GM23338 (cell line): ENCODE data around the gene NOX5. TPM values are rescaled to one million over a fixed set of nuclear protein-coding genes. Genes with fewer than 3 reads are reported as not detected.

Experiments
- ATAC-seq: fragments of 200-7000 bp; cut with Tn5 transposase; 3 replicates; pipeline ENCODE4 v1.9.1; 2020
- DNase-seq: peaks from one replicate; pipeline ENCODE4 v3.0.0-alpha.2; 2015; ENCODE audit warnings: low spot score
- H2AFZ ChIP-seq: fragments of 200-600 bp; sonication (generic); 2 replicates; pipeline ENCODE4 v1.8.0; 2016; ENCODE audit warnings: antibody characterized with exemption, mild to moderate bottlenecking, moderate library complexity
- H3F3A ChIP-seq: fragments of 200-600 bp; sonication (generic); replicated peaks from 2 replicates; pipeline ENCODE4 v1.8.0; 2017; ENCODE audit warnings: antibody characterized with exemption, mixed run types, low read depth
- H3K27ac ChIP-seq: fragments of 200-600 bp; sonication (generic); 2 replicates; pipeline ENCODE4 v1.6.1; 2016; ENCODE audit warnings: low read depth
- H3K27me3 ChIP-seq: fragments of 200-600 bp; sonication (generic); 2 replicates; pipeline ENCODE4 v1.8.0; 2016; ENCODE audit warnings: mild to moderate bottlenecking, mixed run types, moderate library complexity; ENCODE audit not compliant: insufficient read depth
- H3K36me3 ChIP-seq: fragments of 200-600 bp; sonication (generic); 2 replicates; pipeline ENCODE4 v1.8.0; 2016; ENCODE audit warnings: mild to moderate bottlenecking; ENCODE audit not compliant: insufficient read depth
- H3K4me1 ChIP-seq: fragments of 200-600 bp; sonication (generic); 2 replicates; pipeline ENCODE4 v1.8.0; 2016; ENCODE audit warnings: mild to moderate bottlenecking, moderate library complexity; ENCODE audit not compliant: insufficient read depth
- H3K4me2 ChIP-seq: fragments of 200-600 bp; sonication (generic); 2 replicates; pipeline ENCODE4 v1.7.1; 2017; ENCODE audit warnings: mixed run types
- H3K4me3 ChIP-seq: fragments of 200-600 bp; sonication (generic); 2 replicates; pipeline ENCODE4 v1.6.1; 2016; ENCODE audit warnings: mixed run types
- H3K79me2 ChIP-seq: fragments of 200-600 bp; sonication (generic); replicated peaks from 2 replicates; pipeline ENCODE4 v1.8.0; 2017; ENCODE audit warnings: mild to moderate bottlenecking; ENCODE audit not compliant: insufficient read depth
- H3K9me2 ChIP-seq: fragments of 200-600 bp; sonication (generic); 2 replicates; pipeline ENCODE4 v1.8.0; 2017; ENCODE audit not compliant: insufficient read depth
- H4K20me1 ChIP-seq: fragments of 200-600 bp; sonication (generic); replicated peaks from 2 replicates; pipeline ENCODE4 v1.8.0; 2017; ENCODE audit warnings: mild to moderate bottlenecking; ENCODE audit not compliant: insufficient read depth
- H3K27ac Mint-ChIP-seq: 2 replicates; pipeline ENCODE4 v1.8.0; 2020; ENCODE audit warnings: inconsistent platforms, mild to moderate bottlenecking, moderate library complexity, mixed read lengths
- H3K27me3 Mint-ChIP-seq: 3 replicates; pipeline ENCODE4 v1.8.0; 2022; ENCODE audit warnings: low read depth, mild to moderate bottlenecking, moderate library complexity, mixed read lengths, inconsistent platforms; ENCODE audit not compliant: insufficient read depth, poor library complexity
- H3K36me3 Mint-ChIP-seq: 3 replicates; pipeline ENCODE4 v1.8.0; 2021; ENCODE audit warnings: low read depth, mild to moderate bottlenecking, inconsistent platforms, moderate library complexity, mixed read lengths
- H3K4me1 Mint-ChIP-seq: 3 replicates; pipeline ENCODE4 v1.8.0; 2020; ENCODE audit warnings: mild to moderate bottlenecking, inconsistent platforms, mixed read lengths
- H3K4me3 Mint-ChIP-seq: 3 replicates; pipeline ENCODE4 v1.8.0; 2021; ENCODE audit warnings: moderate library complexity, mild to moderate bottlenecking, inconsistent platforms, mixed read lengths
- H3K9me3 Mint-ChIP-seq: 3 replicates; pipeline ENCODE4 v1.8.0; 2020; ENCODE audit warnings: moderate library complexity, mild to moderate bottlenecking, inconsistent platforms, mixed read lengths
- CREB1 ChIP-seq: fragments of 250-450 bp; sonication (Bioruptor Pico); IDR thresholded peaks from 2 replicates; pipeline ENCODE4 v1.5.0; 2020; ENCODE audit warnings: low read depth, mild to moderate bottlenecking, moderate library complexity
- ETS1 ChIP-seq: IDR thresholded peaks from 2 replicates; pipeline ENCODE4 v1.6.1; 2016; ENCODE audit warnings: antibody characterized with exemption
- EZH2 ChIP-seq: fragments of 200-600 bp; sonication (generic); IDR thresholded peaks from one replicate; pipeline ENCODE4 v1.8.0; 2017; ENCODE audit warnings: antibody characterized with exemption, mild to moderate bottlenecking, low read depth; ENCODE audit not compliant: unreplicated experiment
- EZH2phosphoT487 ChIP-seq: fragments of 200-600 bp; sonication (generic); IDR thresholded peaks from one replicate; pipeline ENCODE4 v1.8.1; 2018; ENCODE audit warnings: antibody characterized with exemption; ENCODE audit not compliant: unreplicated experiment
- JUNB ChIP-seq: IDR thresholded peaks from one replicate; pipeline ENCODE4 v1.6.1; 2016; ENCODE audit warnings: antibody characterized with exemption; ENCODE audit not compliant: unreplicated experiment
- NANOG ChIP-seq: IDR thresholded peaks from 2 replicates; pipeline ENCODE4 v1.6.1; 2016; ENCODE audit warnings: antibody characterized with exemption, borderline replicate concordance
- POLR2AphosphoS5 ChIP-seq: IDR thresholded peaks from 2 replicates; pipeline ENCODE4 v1.6.1; 2016; ENCODE audit warnings: antibody characterized with exemption, low read depth
- REST ChIP-seq: IDR thresholded peaks from one replicate; pipeline ENCODE4 v1.6.1; 2018; ENCODE audit warnings: antibody characterized with exemption; ENCODE audit not compliant: unreplicated experiment
- STAT1 ChIP-seq: IDR thresholded peaks from one replicate; pipeline ENCODE4 v1.6.1; 2016; ENCODE audit warnings: antibody characterized with exemption; ENCODE audit not compliant: unreplicated experiment
- ZNF114 ChIP-seq: fragments of 250-450 bp; sonication (Bioruptor Pico); IDR thresholded peaks from 2 replicates; pipeline ENCODE4 v1.5.0; 2020; ENCODE audit warnings: mild to moderate bottlenecking, moderate library complexity
- ZNF331 ChIP-seq: fragments of 250-450 bp; sonication (Bioruptor Pico); IDR thresholded peaks from 2 replicates; pipeline ENCODE4 v1.5.0; 2020; ENCODE audit warnings: low read depth, mild to moderate bottlenecking, moderate library complexity
- ZNF462 ChIP-seq: fragments of 250-450 bp; sonication (Bioruptor Pico); IDR thresholded peaks from 2 replicates; pipeline ENCODE4 v1.5.0; 2020; ENCODE audit warnings: mild to moderate bottlenecking, moderate library complexity
- polyA plus RNA-seq: library from polyadenylated mRNA; unstranded; fragments of >200 nt; fragmentation: Nextera tagmentation; extraction: Ambion mirVana; gene quantifications from 2 replicates; pipeline ENCODE4 v1.2.1, GENCODE V29; 2016
- total RNA-seq: library from RNA; depleted of rRNA; stranded (reverse); fragments of >200 nt; shearing (Covaris generic); gene quantifications from 2 replicates; pipeline ENCODE4 v1.2.3, GENCODE V29; 2014
- TF ChIP-seq, protein P1 (sequence below), 2 experiments: fragments of 200-600 bp in 1 of 2; sonication (generic) in 1 of 2; conservative IDR thresholded peaks; 2 replicates each; pipeline versions ENCODE4 v1.5.1 to v1.6.1; 2016 to 2017; ENCODE audit warnings: antibody characterized with exemption in 2 of 2, low read depth in 2 of 2, mild to moderate bottlenecking in 2 of 2, moderate library complexity in 1 of 2

The NOX5 gene
- total and polyA plus RNA-seq, 2 experiments from 2014 or later = 0.03 TPM; not detected in 1

GRCh38 chr15:69066007-69066995 is 51.8 kb downstream of the NOX5 start:
- H3K27me3 ChIP-seq = no peaks in the 10 kb centered on the region
- ATAC-seq (no peak), DNase-seq (no peak)
- no peak for TF ChIP-seq NANOG
- no peak for TF ChIP-seq ZNF114
- TF ChIP-seq, protein P1, sequence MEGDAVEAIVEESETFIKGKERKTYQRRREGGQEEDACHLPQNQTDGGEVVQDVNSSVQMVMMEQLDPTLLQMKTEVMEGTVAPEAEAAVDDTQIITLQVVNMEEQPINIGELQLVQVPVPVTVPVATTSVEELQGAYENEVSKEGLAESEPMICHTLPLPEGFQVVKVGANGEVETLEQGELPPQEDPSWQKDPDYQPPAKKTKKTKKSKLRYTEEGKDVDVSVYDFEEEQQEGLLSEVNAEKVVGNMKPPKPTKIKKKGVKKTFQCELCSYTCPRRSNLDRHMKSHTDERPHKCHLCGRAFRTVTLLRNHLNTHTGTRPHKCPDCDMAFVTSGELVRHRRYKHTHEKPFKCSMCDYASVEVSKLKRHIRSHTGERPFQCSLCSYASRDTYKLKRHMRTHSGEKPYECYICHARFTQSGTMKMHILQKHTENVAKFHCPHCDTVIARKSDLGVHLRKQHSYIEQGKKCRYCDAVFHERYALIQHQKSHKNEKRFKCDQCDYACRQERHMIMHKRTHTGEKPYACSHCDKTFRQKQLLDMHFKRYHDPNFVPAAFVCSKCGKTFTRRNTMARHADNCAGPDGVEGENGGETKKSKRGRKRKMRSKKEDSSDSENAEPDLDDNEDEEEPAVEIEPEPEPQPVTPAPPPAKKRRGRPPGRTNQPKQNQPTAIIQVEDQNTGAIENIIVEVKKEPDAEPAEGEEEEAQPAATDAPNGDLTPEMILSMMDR (conservative IDR thresholded peaks at IDR 0.05; ENCODE audit: low read depth in 2 of 2) = no peak
- no peak for TF ChIP-seq JUNB
- no peak for TF ChIP-seq EZH2phosphoT487
- TF ChIP-seq STAT1 = no peak
- no peak for TF ChIP-seq ZNF462 (CRISPR knock-in tag)
- TF ChIP-seq EZH2 = no peak
- no peak for TF ChIP-seq POLR2AphosphoS5
- no peak for TF ChIP-seq ETS1
- TF ChIP-seq CREB1 (CRISPR knock-in tag) = no peak
- TF ChIP-seq REST = no peak
- no peak for TF ChIP-seq ZNF331 (CRISPR knock-in tag)
- no peaks in the 10 kb centered on the region for H4K20me1 ChIP-seq
- H3K36me3 ChIP-seq = no peaks in the 10 kb centered on the region
- H2AFZ ChIP-seq = no peak overlapping the region
- 0 out of 2 replicates have a peak, but pooled peaks cover 2% of the 10 kb centered on the region for H3F3A ChIP-seq
- Mint-ChIP-seq H3K4me1 (peaks cover 13% of the 10 kb centered on the region; the same call in 1 of the 3 replicates), H3K9me3 (peaks cover 29% of the 10 kb centered on the region), H3K36me3 (peaks cover 18% of the 10 kb centered on the region), H3K27ac (no peak overlapping the region), H3K4me3 (no peak overlapping the region), H3K27me3 (peaks cover 8% of the 10 kb centered on the region)
- no peak overlapping the region for H3K27ac ChIP-seq
- H3K4me2 ChIP-seq = no peak overlapping the region
- H3K4me1 ChIP-seq = no peaks in the 10 kb centered on the region; the same call in 1 of the 2 replicates
- H3K9me2 ChIP-seq = 0 out of 2 replicates have a peak, but pooled peaks cover 6% of the 10 kb centered on the region
- no peak overlapping the region for H3K4me3 ChIP-seq
- H3K79me2 ChIP-seq = no peaks in the 10 kb centered on the region
